ENCODE results near the gene LPP.

The LPP gene

GRCh38 chr3:188923671-188924070, 769.7 kb downstream of the LPP start:
- TF ChIP-seq POLR2AphosphoS5 (IDR thresholded peaks at IDR 0.05; ENCODE audit: low read depth, low read length) (no peak), TAF1 (IDR thresholded peaks at IDR 0.05; ENCODE audit: borderline replicate concordance, low read depth, low read length) (no peak), POLR2A (IDR thresholded peaks at IDR 0.05; ENCODE audit: low read depth, low read length) (no peak)
- no peak for DNase-seq (ENCODE audit: insufficient read length)
- FAIRE-seq, result no peak

GRCh38 chr3:188925376-188925775, 771.4 kb downstream of the LPP start:
- FAIRE-seq, result no peak
- no peak for DNase-seq (ENCODE audit: insufficient read length)
- TF ChIP-seq POLR2A (IDR thresholded peaks at IDR 0.05; ENCODE audit: low read depth, low read length), result no peak
- TF ChIP-seq TAF1 (IDR thresholded peaks at IDR 0.05; ENCODE audit: borderline replicate concordance, low read depth, low read length), result no peak
- TF ChIP-seq POLR2AphosphoS5 (IDR thresholded peaks at IDR 0.05; ENCODE audit: low read depth, low read length), result no peak

- FAIRE-seq (no peak), DNase-seq (ENCODE audit: insufficient read length) (no peak)
- no peak for TF ChIP-seq POLR2A (IDR thresholded peaks at IDR 0.05; ENCODE audit: low read depth, low read length)
- TF ChIP-seq TAF1 (IDR thresholded peaks at IDR 0.05; ENCODE audit: borderline replicate concordance, low read depth, low read length), result no peak
- no peak for TF ChIP-seq POLR2AphosphoS5 (IDR thresholded peaks at IDR 0.05; ENCODE audit: low read depth, low read length)
These were observed 772.2 kb downstream of the LPP start for GRCh38 chr3:188926111-188926510.

- no peak for FAIRE-seq
- TF ChIP-seq TAF1 (IDR thresholded peaks at IDR 0.05; ENCODE audit: borderline replicate concordance, low read depth, low read length) (no peak), POLR2AphosphoS5 (IDR thresholded peaks at IDR 0.05; ENCODE audit: low read depth, low read length) (no peak), POLR2A (IDR thresholded peaks at IDR 0.05; ENCODE audit: low read depth, low read length) (no peak)
- no peak for DNase-seq (ENCODE audit: insufficient read length)
These were observed 773.0 kb downstream of the LPP start for GRCh38 chr3:188926741-188927511.

- FAIRE-seq, result no peak
- DNase-seq (ENCODE audit: insufficient read length), result no peak
- TF ChIP-seq TAF1 (IDR thresholded peaks at IDR 0.05; ENCODE audit: borderline replicate concordance, low read depth, low read length) (no peak), POLR2A (IDR thresholded peaks at IDR 0.05; ENCODE audit: low read depth, low read length) (no peak), POLR2AphosphoS5 (IDR thresholded peaks at IDR 0.05; ENCODE audit: low read depth, low read length) (no peak)
These were observed 774.0 kb downstream of the LPP start for GRCh38 chr3:188927971-188928370.

GRCh38 chr3:188929137-188929536, 775.2 kb downstream of the LPP start:
- DNase-seq (ENCODE audit: insufficient read length), result no peak
- FAIRE-seq, result no peak
- TF ChIP-seq POLR2AphosphoS5 (IDR thresholded peaks at IDR 0.05; ENCODE audit: low read depth, low read length), result no peak
- TF ChIP-seq TAF1 (IDR thresholded peaks at IDR 0.05; ENCODE audit: borderline replicate concordance, low read depth, low read length), result no peak
- TF ChIP-seq POLR2A (IDR thresholded peaks at IDR 0.05; ENCODE audit: low read depth, low read length), result no peak

GRCh38 chr3:188931036-188931435, 777.1 kb downstream of the LPP start:
- TF ChIP-seq POLR2AphosphoS5 (IDR thresholded peaks at IDR 0.05; ENCODE audit: low read depth, low read length) (no peak), POLR2A (IDR thresholded peaks at IDR 0.05; ENCODE audit: low read depth, low read length) (no peak), TAF1 (IDR thresholded peaks at IDR 0.05; ENCODE audit: borderline replicate concordance, low read depth, low read length) (no peak)
- DNase-seq (ENCODE audit: insufficient read length) (no peak), FAIRE-seq (no peak)

- FAIRE-seq (no peak), DNase-seq (ENCODE audit: insufficient read length) (no peak)
- TF ChIP-seq POLR2AphosphoS5 (IDR thresholded peaks at IDR 0.05; ENCODE audit: low read depth, low read length), result no peak
These were observed 777.6 kb downstream of the LPP start for GRCh38 chr3:188931531-188931930.

GRCh38 chr3:188934989-188935388, 781.0 kb downstream of the LPP start:
- no peak for FAIRE-seq
- DNase-seq (ENCODE audit: insufficient read length), result no peak
- no peak for TF ChIP-seq POLR2AphosphoS5 (IDR thresholded peaks at IDR 0.05; ENCODE audit: low read depth, low read length)
- TF ChIP-seq TAF1 (IDR thresholded peaks at IDR 0.05; ENCODE audit: borderline replicate concordance, low read depth, low read length), result no peak
- no peak for TF ChIP-seq POLR2A (IDR thresholded peaks at IDR 0.05; ENCODE audit: low read depth, low read length)

- DNase-seq (ENCODE audit: insufficient read length) (no peak), FAIRE-seq (no peak)
- TF ChIP-seq POLR2A (IDR thresholded peaks at IDR 0.05; ENCODE audit: low read depth, low read length) (no peak), POLR2AphosphoS5 (IDR thresholded peaks at IDR 0.05; ENCODE audit: low read depth, low read length) (no peak), TAF1 (IDR thresholded peaks at IDR 0.05; ENCODE audit: borderline replicate concordance, low read depth, low read length) (no peak)
These were observed 782.7 kb downstream of the LPP start for GRCh38 chr3:188936597-188937107.

- TF ChIP-seq POLR2A (IDR thresholded peaks at IDR 0.05; ENCODE audit: low read depth, low read length), result no peak
- TF ChIP-seq POLR2AphosphoS5 (IDR thresholded peaks at IDR 0.05; ENCODE audit: low read depth, low read length), result no peak
- TF ChIP-seq TAF1 (IDR thresholded peaks at IDR 0.05; ENCODE audit: borderline replicate concordance, low read depth, low read length), result no peak
- DNase-seq (ENCODE audit: insufficient read length) (no peak), FAIRE-seq (no peak)
These were observed 783.4 kb downstream of the LPP start for GRCh38 chr3:188937389-188937788.

GRCh38 chr3:188938999-188939398, 785.0 kb downstream of the LPP start:
- no peak for FAIRE-seq
- DNase-seq (ENCODE audit: insufficient read length), result no peak
- TF ChIP-seq POLR2A (IDR thresholded peaks at IDR 0.05; ENCODE audit: low read depth, low read length), result no peak
